WTC11 (cell line): ENCODE data around the gene PLXDC1. TPM values are rescaled to one million over a fixed set of nuclear protein-coding genes. Genes with fewer than 3 reads are reported as not detected.

ENCODE experiments used
- ATAC-seq: fragments of 200-7000 bp; cut with Tn5 transposase; 2 replicates; pipeline ENCODE4 v1.10.0; 2021; ENCODE audit warnings: mild to moderate bottlenecking, moderate library complexity
- CTCF ChIA-PET: fragments of 300-600 bp; sonication (Branson Sonifier 250); formaldehyde crosslinking; loops from one replicate; lab custom pipeline; 2021; ENCODE audit warnings: antibody characterized with exemption; lab: Charles Lee
- POLR2A ChIA-PET: fragments of 350-600 bp; sonication (Branson Sonifier 250); formaldehyde crosslinking; loops from one replicate; lab custom pipeline; 2021; ENCODE audit warnings: antibody characterized with exemption; lab: Charles Lee
- DNase-seq: peaks from one replicate; pipeline ENCODE4 v3.0.0; 2021; ENCODE audit warnings: low spot score
- H3K27ac Mint-ChIP-seq: 2 replicates; pipeline ENCODE4 v1.8.0; 2021; ENCODE audit warnings: mixed read lengths
- H3K27me3 Mint-ChIP-seq: 2 replicates; pipeline ENCODE4 v1.8.0; 2021; ENCODE audit warnings: low read depth, mild to moderate bottlenecking, moderate library complexity, mixed read lengths
- H3K36me3 Mint-ChIP-seq: 2 replicates; pipeline ENCODE4 v1.8.0; 2021; ENCODE audit warnings: mixed read lengths
- H3K4me1 Mint-ChIP-seq: 2 replicates; pipeline ENCODE4 v1.8.0; 2022; ENCODE audit warnings: mixed read lengths
- H3K4me3 Mint-ChIP-seq: 2 replicates; pipeline ENCODE4 v1.8.0; 2021; ENCODE audit warnings: mild to moderate bottlenecking, moderate library complexity, mixed read lengths
- H3K9me3 Mint-ChIP-seq: 2 replicates; pipeline ENCODE4 v1.8.0; 2021; ENCODE audit warnings: mixed read lengths
- KAT7 ChIP-seq: sonication (generic); formaldehyde crosslinking; IDR thresholded peaks from 2 replicates; pipeline ENCODE4 v1.8.1; 2023; ENCODE audit warnings: missing genetic modification reagents, mild to moderate bottlenecking, borderline replicate concordance
- NFATC4 ChIP-seq: fragments of 250-450 bp; sonication (Bioruptor Pico); IDR thresholded peaks from 2 replicates; pipeline ENCODE4 v1.9.0; 2021; ENCODE audit warnings: mild to moderate bottlenecking
- NFYB ChIP-seq: sonication (generic); formaldehyde crosslinking; conservative IDR thresholded peaks from 2 replicates; pipeline ENCODE4 v1.8.0; 2022; ENCODE audit warnings: low read depth, missing genetic modification reagents
- NR2C2 ChIP-seq: sonication (generic); formaldehyde crosslinking; IDR thresholded peaks from 2 replicates; pipeline ENCODE4 v1.8.0; 2022; ENCODE audit warnings: mild to moderate bottlenecking, missing genetic modification reagents
- OVOL2 ChIP-seq: fragments of 250-450 bp; sonication (Bioruptor Pico); IDR thresholded peaks from 2 replicates; pipeline ENCODE4 v1.9.0; 2021; ENCODE audit warnings: mild to moderate bottlenecking, borderline replicate concordance
- SMAD4 ChIP-seq: sonication (generic); formaldehyde crosslinking; IDR thresholded peaks from 2 replicates; pipeline ENCODE4 v1.8.0; 2022; ENCODE audit warnings: mild to moderate bottlenecking, missing genetic modification reagents
- SP1 ChIP-seq: sonication (generic); formaldehyde crosslinking; conservative IDR thresholded peaks from 2 replicates; pipeline ENCODE4 v1.8.1; 2022; ENCODE audit warnings: missing genetic modification reagents
- TP53 ChIP-seq: sonication (generic); formaldehyde crosslinking; IDR thresholded peaks from 2 replicates; pipeline ENCODE4 v1.8.1; 2023; ENCODE audit warnings: mild to moderate bottlenecking, missing genetic modification reagents
- ZNF671 ChIP-seq: fragments of 250-450 bp; sonication (Bioruptor Pico); IDR thresholded peaks from 2 replicates; pipeline ENCODE4 v1.8.0; 2021; ENCODE audit warnings: mild to moderate bottlenecking
- total RNA-seq: library from RNA; stranded (reverse); gene quantifications from 3 replicates; pipeline ENCODE4 v1.2.3, GENCODE V29; 2021
- TF ChIP-seq, protein P1 (sequence below): fragments of 200-600 bp; IDR thresholded peaks from 2 replicates; pipeline ENCODE4 v1.8.0; 2022; ENCODE audit warnings: antibody characterized with exemption
- TF ChIP-seq, protein P2 (sequence below): fragments of 250-450 bp; sonication (Bioruptor Pico); IDR thresholded peaks from 2 replicates; pipeline ENCODE4 v1.9.0; 2021; ENCODE audit warnings: mild to moderate bottlenecking
- TF ChIP-seq, protein P3 (sequence below): sonication (generic); formaldehyde crosslinking; IDR thresholded peaks from 2 replicates; pipeline ENCODE4 v1.8.1; 2022; ENCODE audit warnings: low read depth, missing genetic modification reagents, borderline replicate concordance
- TF ChIP-seq, protein P4 (sequence below): sonication (generic); formaldehyde crosslinking; IDR thresholded peaks from 2 replicates; pipeline ENCODE4 v1.8.1; 2022; ENCODE audit warnings: mild to moderate bottlenecking, missing genetic modification reagents, moderate library complexity, borderline replicate concordance
- TF ChIP-seq, protein P5 (sequence below): sonication (generic); formaldehyde crosslinking; IDR thresholded peaks from 2 replicates; pipeline ENCODE4 v1.8.1; 2023; ENCODE audit warnings: mild to moderate bottlenecking, missing genetic modification reagents
- TF ChIP-seq, protein P6 (sequence below): sonication (generic); formaldehyde crosslinking; IDR thresholded peaks from 2 replicates; pipeline ENCODE4 v1.8.1; 2023; ENCODE audit warnings: mild to moderate bottlenecking, missing genetic modification reagents, borderline replicate concordance
- TF ChIP-seq, protein P7 (sequence below): sonication (generic); formaldehyde crosslinking; IDR thresholded peaks from 2 replicates; pipeline ENCODE4 v1.8.0; 2022; ENCODE audit warnings: mild to moderate bottlenecking, missing genetic modification reagents
- TF ChIP-seq, protein P8 (sequence below): sonication (generic); formaldehyde crosslinking; IDR thresholded peaks from 2 replicates; pipeline ENCODE4 v1.8.0; 2022; ENCODE audit warnings: mild to moderate bottlenecking, missing genetic modification reagents
- TF ChIP-seq, protein P9 (sequence below): fragments of 250-450 bp; sonication (Bioruptor Pico); IDR thresholded peaks from 2 replicates; pipeline ENCODE4 v1.9.0; 2021; ENCODE audit warnings: mild to moderate bottlenecking

PLXDC1 gene
- total RNA-seq, 1 experiment from 2014 or later = 5.4 TPM

DNA sequence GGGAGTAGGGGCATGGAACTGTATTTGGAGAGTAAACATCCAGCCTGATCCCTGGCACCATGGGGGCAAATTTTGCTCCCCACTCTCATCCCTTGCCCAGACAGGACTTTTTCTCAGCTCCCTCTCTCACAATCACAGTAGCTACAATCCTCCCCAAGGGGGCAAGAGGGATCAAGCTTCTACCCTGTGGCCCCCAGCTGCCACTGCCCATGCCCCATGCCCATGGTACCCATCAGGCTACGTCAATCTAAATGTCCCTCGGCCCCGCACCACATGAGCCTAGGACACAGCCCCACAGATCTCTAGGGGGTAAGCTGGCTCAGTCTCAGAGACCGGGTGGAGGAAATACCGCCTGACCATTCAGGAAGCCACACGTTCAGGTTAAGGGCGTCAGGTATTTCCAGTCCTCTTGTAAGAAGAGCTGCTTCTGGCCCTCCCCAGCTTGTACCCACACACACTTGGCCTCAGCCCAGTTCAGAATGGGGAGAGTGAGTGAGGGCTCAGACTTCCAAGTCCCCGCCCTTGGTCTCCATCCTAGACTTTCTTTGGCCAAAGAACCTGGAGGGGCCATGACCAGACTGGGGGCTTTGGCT lies 44.2 kb upstream of the PLXDC1 start (continued):
- TF ChIP-seq, protein P1, sequence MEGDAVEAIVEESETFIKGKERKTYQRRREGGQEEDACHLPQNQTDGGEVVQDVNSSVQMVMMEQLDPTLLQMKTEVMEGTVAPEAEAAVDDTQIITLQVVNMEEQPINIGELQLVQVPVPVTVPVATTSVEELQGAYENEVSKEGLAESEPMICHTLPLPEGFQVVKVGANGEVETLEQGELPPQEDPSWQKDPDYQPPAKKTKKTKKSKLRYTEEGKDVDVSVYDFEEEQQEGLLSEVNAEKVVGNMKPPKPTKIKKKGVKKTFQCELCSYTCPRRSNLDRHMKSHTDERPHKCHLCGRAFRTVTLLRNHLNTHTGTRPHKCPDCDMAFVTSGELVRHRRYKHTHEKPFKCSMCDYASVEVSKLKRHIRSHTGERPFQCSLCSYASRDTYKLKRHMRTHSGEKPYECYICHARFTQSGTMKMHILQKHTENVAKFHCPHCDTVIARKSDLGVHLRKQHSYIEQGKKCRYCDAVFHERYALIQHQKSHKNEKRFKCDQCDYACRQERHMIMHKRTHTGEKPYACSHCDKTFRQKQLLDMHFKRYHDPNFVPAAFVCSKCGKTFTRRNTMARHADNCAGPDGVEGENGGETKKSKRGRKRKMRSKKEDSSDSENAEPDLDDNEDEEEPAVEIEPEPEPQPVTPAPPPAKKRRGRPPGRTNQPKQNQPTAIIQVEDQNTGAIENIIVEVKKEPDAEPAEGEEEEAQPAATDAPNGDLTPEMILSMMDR = no peak
- TF ChIP-seq, protein P2, sequence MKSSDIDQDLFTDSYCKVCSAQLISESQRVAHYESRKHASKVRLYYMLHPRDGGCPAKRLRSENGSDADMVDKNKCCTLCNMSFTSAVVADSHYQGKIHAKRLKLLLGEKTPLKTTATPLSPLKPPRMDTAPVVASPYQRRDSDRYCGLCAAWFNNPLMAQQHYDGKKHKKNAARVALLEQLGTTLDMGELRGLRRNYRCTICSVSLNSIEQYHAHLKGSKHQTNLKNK (CRISPR knock-in tag) = no peak
- no peak for TF ChIP-seq KAT7 (CRISPR knock-in tag)
- no peak for TF ChIP-seq SMAD4 (CRISPR knock-in tag)
- TF ChIP-seq SP1 (CRISPR knock-in tag) = no peak
- TF ChIP-seq, protein P3, sequence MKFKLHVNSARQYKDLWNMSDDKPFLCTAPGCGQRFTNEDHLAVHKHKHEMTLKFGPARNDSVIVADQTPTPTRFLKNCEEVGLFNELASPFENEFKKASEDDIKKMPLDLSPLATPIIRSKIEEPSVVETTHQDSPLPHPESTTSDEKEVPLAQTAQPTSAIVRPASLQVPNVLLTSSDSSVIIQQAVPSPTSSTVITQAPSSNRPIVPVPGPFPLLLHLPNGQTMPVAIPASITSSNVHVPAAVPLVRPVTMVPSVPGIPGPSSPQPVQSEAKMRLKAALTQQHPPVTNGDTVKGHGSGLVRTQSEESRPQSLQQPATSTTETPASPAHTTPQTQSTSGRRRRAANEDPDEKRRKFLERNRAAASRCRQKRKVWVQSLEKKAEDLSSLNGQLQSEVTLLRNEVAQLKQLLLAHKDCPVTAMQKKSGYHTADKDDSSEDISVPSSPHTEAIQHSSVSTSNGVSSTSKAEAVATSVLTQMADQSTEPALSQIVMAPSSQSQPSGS = no peak
- TF ChIP-seq, protein P4, sequence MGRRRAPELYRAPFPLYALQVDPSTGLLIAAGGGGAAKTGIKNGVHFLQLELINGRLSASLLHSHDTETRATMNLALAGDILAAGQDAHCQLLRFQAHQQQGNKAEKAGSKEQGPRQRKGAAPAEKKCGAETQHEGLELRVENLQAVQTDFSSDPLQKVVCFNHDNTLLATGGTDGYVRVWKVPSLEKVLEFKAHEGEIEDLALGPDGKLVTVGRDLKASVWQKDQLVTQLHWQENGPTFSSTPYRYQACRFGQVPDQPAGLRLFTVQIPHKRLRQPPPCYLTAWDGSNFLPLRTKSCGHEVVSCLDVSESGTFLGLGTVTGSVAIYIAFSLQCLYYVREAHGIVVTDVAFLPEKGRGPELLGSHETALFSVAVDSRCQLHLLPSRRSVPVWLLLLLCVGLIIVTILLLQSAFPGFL (CRISPR knock-in tag) = no peak

DNA sequence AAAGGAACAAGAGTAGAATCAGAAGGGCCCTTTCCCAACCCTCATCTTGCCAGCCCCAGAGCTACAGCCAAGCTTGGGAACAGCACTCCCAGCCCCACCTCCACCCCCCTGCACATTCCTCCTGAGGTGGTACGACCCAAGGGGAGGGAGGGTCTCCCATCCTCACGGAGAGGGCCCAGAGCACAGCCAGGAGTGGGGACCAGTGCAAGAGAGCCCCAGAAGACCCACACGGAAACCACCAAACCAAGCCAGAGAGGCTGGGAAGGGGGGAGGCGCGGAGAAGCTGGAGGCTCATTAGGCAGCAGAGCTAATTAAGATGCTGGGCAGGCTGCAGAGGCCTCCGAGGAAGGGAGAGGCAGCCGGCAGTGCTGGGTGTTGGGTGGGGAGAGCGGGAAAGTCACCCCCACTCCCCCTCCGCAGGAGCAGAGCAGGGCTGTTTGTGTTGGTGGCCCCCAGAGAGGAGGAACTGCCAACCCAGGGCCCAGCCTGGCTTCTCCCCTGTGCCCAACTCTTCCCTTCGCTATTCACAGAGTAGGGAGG lies 43.6 kb upstream of the PLXDC1 start:
- Mint-ChIP-seq H3K9me3 (no peaks in the 10 kb centered on the region), H3K27me3 (no peaks in the 10 kb centered on the region; the same call in 1 of the 2 replicates), H3K27ac (0 out of 2 replicates have a peak overlapping the region, but pooled peaks have one; percentile 49), H3K4me1 (peaks cover 42% of the 10 kb centered on the region), H3K4me3 (peak overlapping the region; percentile 66), H3K36me3 (peaks cover 22% of the 10 kb centered on the region)
- ChIA-PET CTCF (interaction anchor here (0.6 to 5.3 kb wide), 25 partner anchors 12 to 428 kb away, joined by 3 to 62 read pairs (median 4); partner anchors contain the start of genes ARL5C, FBXO47, LASP1NB and STAC2), POLR2A (interaction anchor here (1.0 to 2.4 kb wide), 2 partner anchors 12 to 30 kb away, joined by 6 read pairs; no protein-coding TSS in a partner anchor)
- ATAC-seq = peak; percentile 10
- peak; percentile 60 for DNase-seq
- TF ChIP-seq, protein P5, sequence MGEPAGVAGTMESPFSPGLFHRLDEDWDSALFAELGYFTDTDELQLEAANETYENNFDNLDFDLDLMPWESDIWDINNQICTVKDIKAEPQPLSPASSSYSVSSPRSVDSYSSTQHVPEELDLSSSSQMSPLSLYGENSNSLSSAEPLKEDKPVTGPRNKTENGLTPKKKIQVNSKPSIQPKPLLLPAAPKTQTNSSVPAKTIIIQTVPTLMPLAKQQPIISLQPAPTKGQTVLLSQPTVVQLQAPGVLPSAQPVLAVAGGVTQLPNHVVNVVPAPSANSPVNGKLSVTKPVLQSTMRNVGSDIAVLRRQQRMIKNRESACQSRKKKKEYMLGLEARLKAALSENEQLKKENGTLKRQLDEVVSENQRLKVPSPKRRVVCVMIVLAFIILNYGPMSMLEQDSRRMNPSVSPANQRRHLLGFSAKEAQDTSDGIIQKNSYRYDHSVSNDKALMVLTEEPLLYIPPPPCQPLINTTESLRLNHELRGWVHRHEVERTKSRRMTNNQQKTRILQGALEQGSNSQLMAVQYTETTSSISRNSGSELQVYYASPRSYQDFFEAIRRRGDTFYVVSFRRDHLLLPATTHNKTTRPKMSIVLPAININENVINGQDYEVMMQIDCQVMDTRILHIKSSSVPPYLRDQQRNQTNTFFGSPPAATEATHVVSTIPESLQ (CRISPR knock-in tag) = no peak
- TF ChIP-seq NFATC4 (CRISPR knock-in tag) (no peak), OVOL2 (CRISPR knock-in tag) (no peak), ZNF671 (no peak), NFYB (CRISPR knock-in tag) (no peak), NR2C2 (CRISPR knock-in tag) (no peak), TP53 (CRISPR knock-in tag) (no peak)
- TF ChIP-seq, protein P6, sequence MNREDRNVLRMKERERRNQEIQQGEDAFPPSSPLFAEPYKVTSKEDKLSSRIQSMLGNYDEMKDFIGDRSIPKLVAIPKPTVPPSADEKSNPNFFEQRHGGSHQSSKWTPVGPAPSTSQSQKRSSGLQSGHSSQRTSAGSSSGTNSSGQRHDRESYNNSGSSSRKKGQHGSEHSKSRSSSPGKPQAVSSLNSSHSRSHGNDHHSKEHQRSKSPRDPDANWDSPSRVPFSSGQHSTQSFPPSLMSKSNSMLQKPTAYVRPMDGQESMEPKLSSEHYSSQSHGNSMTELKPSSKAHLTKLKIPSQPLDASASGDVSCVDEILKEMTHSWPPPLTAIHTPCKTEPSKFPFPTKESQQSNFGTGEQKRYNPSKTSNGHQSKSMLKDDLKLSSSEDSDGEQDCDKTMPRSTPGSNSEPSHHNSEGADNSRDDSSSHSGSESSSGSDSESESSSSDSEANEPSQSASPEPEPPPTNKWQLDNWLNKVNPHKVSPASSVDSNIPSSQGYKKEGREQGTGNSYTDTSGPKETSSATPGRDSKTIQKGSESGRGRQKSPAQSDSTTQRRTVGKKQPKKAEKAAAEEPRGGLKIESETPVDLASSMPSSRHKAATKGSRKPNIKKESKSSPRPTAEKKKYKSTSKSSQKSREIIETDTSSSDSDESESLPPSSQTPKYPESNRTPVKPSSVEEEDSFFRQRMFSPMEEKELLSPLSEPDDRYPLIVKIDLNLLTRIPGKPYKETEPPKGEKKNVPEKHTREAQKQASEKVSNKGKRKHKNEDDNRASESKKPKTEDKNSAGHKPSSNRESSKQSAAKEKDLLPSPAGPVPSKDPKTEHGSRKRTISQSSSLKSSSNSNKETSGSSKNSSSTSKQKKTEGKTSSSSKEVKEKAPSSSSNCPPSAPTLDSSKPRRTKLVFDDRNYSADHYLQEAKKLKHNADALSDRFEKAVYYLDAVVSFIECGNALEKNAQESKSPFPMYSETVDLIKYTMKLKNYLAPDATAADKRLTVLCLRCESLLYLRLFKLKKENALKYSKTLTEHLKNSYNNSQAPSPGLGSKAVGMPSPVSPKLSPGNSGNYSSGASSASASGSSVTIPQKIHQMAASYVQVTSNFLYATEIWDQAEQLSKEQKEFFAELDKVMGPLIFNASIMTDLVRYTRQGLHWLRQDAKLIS (CRISPR knock-in tag) = no peak
- TF ChIP-seq, protein P7, sequence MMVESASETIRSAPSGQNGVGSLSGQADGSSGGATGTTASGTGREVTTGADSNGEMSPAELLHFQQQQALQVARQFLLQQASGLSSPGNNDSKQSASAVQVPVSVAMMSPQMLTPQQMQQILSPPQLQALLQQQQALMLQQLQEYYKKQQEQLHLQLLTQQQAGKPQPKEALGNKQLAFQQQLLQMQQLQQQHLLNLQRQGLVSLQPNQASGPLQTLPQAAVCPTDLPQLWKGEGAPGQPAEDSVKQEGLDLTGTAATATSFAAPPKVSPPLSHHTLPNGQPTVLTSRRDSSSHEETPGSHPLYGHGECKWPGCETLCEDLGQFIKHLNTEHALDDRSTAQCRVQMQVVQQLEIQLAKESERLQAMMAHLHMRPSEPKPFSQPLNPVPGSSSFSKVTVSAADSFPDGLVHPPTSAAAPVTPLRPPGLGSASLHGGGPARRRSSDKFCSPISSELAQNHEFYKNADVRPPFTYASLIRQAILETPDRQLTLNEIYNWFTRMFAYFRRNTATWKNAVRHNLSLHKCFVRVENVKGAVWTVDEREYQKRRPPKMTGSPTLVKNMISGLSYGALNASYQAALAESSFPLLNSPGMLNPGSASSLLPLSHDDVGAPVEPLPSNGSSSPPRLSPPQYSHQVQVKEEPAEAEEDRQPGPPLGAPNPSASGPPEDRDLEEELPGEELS (CRISPR knock-in tag) = no peak
- TF ChIP-seq, protein P8, sequence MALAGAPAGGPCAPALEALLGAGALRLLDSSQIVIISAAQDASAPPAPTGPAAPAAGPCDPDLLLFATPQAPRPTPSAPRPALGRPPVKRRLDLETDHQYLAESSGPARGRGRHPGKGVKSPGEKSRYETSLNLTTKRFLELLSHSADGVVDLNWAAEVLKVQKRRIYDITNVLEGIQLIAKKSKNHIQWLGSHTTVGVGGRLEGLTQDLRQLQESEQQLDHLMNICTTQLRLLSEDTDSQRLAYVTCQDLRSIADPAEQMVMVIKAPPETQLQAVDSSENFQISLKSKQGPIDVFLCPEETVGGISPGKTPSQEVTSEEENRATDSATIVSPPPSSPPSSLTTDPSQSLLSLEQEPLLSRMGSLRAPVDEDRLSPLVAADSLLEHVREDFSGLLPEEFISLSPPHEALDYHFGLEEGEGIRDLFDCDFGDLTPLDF (CRISPR knock-in tag) = no peak
- TF ChIP-seq, protein P9, sequence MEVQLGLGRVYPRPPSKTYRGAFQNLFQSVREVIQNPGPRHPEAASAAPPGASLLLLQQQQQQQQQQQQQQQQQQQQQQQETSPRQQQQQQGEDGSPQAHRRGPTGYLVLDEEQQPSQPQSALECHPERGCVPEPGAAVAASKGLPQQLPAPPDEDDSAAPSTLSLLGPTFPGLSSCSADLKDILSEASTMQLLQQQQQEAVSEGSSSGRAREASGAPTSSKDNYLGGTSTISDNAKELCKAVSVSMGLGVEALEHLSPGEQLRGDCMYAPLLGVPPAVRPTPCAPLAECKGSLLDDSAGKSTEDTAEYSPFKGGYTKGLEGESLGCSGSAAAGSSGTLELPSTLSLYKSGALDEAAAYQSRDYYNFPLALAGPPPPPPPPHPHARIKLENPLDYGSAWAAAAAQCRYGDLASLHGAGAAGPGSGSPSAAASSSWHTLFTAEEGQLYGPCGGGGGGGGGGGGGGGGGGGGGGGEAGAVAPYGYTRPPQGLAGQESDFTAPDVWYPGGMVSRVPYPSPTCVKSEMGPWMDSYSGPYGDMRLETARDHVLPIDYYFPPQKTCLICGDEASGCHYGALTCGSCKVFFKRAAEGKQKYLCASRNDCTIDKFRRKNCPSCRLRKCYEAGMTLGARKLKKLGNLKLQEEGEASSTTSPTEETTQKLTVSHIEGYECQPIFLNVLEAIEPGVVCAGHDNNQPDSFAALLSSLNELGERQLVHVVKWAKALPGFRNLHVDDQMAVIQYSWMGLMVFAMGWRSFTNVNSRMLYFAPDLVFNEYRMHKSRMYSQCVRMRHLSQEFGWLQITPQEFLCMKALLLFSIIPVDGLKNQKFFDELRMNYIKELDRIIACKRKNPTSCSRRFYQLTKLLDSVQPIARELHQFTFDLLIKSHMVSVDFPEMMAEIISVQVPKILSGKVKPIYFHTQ (CRISPR knock-in tag) = no peak
